Body of pancreas (tissue), 4 donors: ENCODE results near the gene LCN6. TPM values are rescaled to one million over a fixed set of nuclear protein-coding genes. Genes with fewer than 3 reads are reported as not detected.

Experiments used
- ATAC-seq: fragments of 150-250 bp; one replicate; pipeline ENCODE4 v1.9.1; 2016
- DNase-seq, 4 donors: peaks; one replicate each; pipeline ENCODE4 v3.0.0-alpha.2; 2019
- H3K27ac ChIP-seq, 4 donors: fragments of 200-600 bp; sonication (generic); 1 replicate in 3 of 4; 2 replicates in 1 of 4; pipeline versions ENCODE4 v1.5.1 to v1.6.1; 2016 to 2019; ENCODE audit warnings: mild to moderate bottlenecking in 1 of 4, mixed read lengths in 1 of 4, moderate library complexity in 1 of 4
- H3K27me3 ChIP-seq, 2 donors: fragments of 200-600 bp; sonication (generic); one replicate each; pipeline ENCODE4 v1.6.0; 2016; ENCODE audit warnings: mild to moderate bottlenecking in 1 of 2
- H3K36me3 ChIP-seq, 2 donors: fragments of 200-600 bp; sonication (generic); replicated peaks in 1 of 2; 2 replicates each; pipeline ENCODE4 v1.5.1; 2016; ENCODE audit warnings: low read depth in 2 of 2; ENCODE audit not compliant: insufficient read depth in 1 of 2
- H3K4me1 ChIP-seq: fragments of 200-600 bp; sonication (generic); one replicate; pipeline ENCODE4 v1.6.0; 2016
- H3K4me3 ChIP-seq, 2 donors: fragments of 200-600 bp; sonication (generic); 1 replicate in 1 of 2; 2 replicates in 1 of 2; pipeline ENCODE4 v1.5.1; 2016 to 2019
- H3K9me3 ChIP-seq, 3 donors: fragments of 200-600 bp; sonication (generic); 1 replicate in 2 of 3; 2 replicates in 1 of 3; pipeline ENCODE4 v1.5.1; 2016
- POLR2A ChIP-seq, 3 donors: fragments of 450-650 bp; IDR thresholded peaks; one replicate each; pipeline ENCODE4 v1.6.1; 2016; ENCODE audit warnings: antibody characterized with exemption in 3 of 3, mild to moderate bottlenecking in 2 of 3
- WGBS, 2 donors: methylation state at CpG; one replicate each; pipeline ENCODE4 v1.1.5; 2017; 5-methylcytosine and 5-hydroxymethylcytosine counted together
- intact Hi-C: fragments of 100-400 bp; cut with DNase I; formaldehyde crosslinking; loops from one replicate; pipeline ENCODE4 v1.15.1; 2023
- total RNA-seq, 2 donors: library from RNA; depleted of rRNA; stranded (reverse); fragments of >200 nt; gene quantifications; one replicate each; pipeline ENCODE4 v1.1.0, GENCODE V29; 2016
- TF ChIP-seq, protein P1 (sequence below), 7 experiments: fragments of 450-650 bp in 4 of 7; fragments of 200-600 bp in 3 of 7; sonication (generic) in 3 of 7; IDR thresholded peaks; one replicate each; pipeline ENCODE4 v1.5.1; 2016 to 2019; ENCODE audit warnings: antibody characterized with exemption in 7 of 7

LCN6 gene
- total RNA-seq, 2 donors from 2014 or later = not detected

DNA sequence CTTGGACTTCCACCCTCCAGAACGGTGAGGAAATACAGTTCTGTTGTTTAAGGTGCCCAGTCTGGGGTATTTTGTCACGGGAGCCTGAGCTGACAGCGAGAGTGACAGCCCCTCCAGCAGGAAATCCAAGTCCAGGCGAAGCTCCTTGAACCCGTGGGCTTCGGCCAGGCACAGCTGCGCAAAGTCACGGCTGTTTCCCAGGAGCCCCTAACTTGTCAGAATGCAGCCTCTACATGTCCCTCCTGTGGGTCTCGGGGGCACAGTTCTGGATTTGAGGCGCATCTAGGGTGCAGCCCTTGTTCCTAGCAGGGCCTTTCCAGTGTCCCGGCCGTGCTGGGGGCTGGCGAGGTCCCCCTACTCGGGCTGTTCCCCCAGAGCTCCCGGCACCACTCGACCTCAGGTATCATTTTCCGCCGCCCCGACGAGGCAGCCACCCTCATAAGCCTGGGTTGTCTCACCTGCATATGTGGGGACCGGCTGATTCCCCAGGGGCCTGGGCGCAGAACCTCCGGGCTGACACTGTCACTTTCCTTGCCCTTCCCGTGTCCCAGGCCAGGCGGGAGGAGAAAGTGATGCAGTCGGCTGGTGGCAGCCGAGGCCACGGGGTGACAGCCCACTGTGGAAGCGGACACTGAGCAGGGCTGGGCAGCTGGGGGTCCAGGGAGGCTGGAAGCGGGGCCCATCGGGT, 5.2 kb upstream of the LCN6 start:
- Histone ChIP-seq H3K4me1 (peaks cover 9% of the 10 kb centered on the region), H3K9me3 (peaks cover 0 to 6% (median 0%) of the 10 kb centered on the region in 3 donors), H3K27me3 (no peaks in the 10 kb centered on the region), H3K36me3 (no peaks in the 10 kb centered on the region), H3K27ac (no peak overlapping the region), H3K4me3 (no peak overlapping the region)
- TF ChIP-seq, protein P1, sequence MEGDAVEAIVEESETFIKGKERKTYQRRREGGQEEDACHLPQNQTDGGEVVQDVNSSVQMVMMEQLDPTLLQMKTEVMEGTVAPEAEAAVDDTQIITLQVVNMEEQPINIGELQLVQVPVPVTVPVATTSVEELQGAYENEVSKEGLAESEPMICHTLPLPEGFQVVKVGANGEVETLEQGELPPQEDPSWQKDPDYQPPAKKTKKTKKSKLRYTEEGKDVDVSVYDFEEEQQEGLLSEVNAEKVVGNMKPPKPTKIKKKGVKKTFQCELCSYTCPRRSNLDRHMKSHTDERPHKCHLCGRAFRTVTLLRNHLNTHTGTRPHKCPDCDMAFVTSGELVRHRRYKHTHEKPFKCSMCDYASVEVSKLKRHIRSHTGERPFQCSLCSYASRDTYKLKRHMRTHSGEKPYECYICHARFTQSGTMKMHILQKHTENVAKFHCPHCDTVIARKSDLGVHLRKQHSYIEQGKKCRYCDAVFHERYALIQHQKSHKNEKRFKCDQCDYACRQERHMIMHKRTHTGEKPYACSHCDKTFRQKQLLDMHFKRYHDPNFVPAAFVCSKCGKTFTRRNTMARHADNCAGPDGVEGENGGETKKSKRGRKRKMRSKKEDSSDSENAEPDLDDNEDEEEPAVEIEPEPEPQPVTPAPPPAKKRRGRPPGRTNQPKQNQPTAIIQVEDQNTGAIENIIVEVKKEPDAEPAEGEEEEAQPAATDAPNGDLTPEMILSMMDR (IDR thresholded peaks at IDR 0.05) = no peak
- TF ChIP-seq POLR2A (IDR thresholded peaks at IDR 0.05) = no peak
- intact Hi-C loops = no loop called here
- 78 to 90% methylated on average over 16 to 31 of the region's 31 CpGs for WGBS, 2 donors
- no peak for ATAC-seq
- DNase-seq = no peak

GRCh38 chr9:136751814-136752213, 3.5 kb upstream of the LCN6 start:
- intact Hi-C loops = no loop called here
- H3K27me3 ChIP-seq = no peaks in the 10 kb centered on the region
- no peak overlapping the region for H3K4me3 ChIP-seq
- TF ChIP-seq POLR2A (IDR thresholded peaks at IDR 0.05) = no peak
- DNase-seq = no peak
- ATAC-seq = no peak
- H3K36me3 ChIP-seq = no peaks in the 10 kb centered on the region
- no peak overlapping the region for H3K27ac ChIP-seq
- H3K9me3 ChIP-seq = peaks cover 0 to 6% (median 0%) of the 10 kb centered on the region in 3 donors
- peaks cover 13% of the 10 kb centered on the region for H3K4me1 ChIP-seq

GRCh38 chr9:136751244-136751643, 2.9 kb upstream of the LCN6 start:
- 85 to 93% methylated on average over 1 of the region's 1 CpG for WGBS, 2 donors
- TF ChIP-seq POLR2A (IDR thresholded peaks at IDR 0.05) = no peak
- TF ChIP-seq, protein P1 (IDR thresholded peaks at IDR 0.05) = no peak
- Histone ChIP-seq H3K27ac (no peak overlapping the region), H3K4me3 (no peak overlapping the region), H3K27me3 (no peaks in the 10 kb centered on the region), H3K36me3 (no peaks in the 10 kb centered on the region), H3K9me3 (peaks cover 0 to 4% (median 0%) of the 10 kb centered on the region in 3 donors), H3K4me1 (peaks cover 13% of the 10 kb centered on the region)
- DNase-seq (no peak), ATAC-seq (no peak)
- intact Hi-C loops = no loop called here

DNA sequence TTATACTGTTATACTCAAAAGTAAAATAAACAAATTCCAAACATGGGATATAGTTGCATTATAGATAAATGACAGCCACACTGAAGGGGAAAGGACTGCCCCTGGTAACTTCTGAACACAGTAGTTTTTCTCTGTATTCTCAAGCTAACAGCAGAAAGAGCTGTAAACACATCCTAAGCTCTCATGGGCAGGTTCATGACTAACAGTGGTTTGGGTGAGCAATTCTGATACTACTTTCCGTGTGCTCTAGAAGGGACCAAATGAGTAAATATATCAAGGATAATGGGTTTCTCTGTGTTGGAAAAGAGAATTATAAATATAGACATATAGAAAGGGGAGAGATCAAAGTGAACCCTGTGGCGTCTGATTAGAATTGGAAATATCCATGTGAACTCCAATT, 2.2 kb upstream of the LCN6 start:
- Histone ChIP-seq H3K27ac (no peak overlapping the region), H3K27me3 (no peaks in the 10 kb centered on the region), H3K4me3 (no peak overlapping the region), H3K36me3 (no peaks in the 10 kb centered on the region), H3K9me3 (no peaks in the 10 kb centered on the region), H3K4me1 (peaks cover 13% of the 10 kb centered on the region)
- DNase-seq = no peak
- ATAC-seq = no peak
- intact Hi-C loops = no loop called here
- TF ChIP-seq POLR2A (IDR thresholded peaks at IDR 0.05) = no peak
- TF ChIP-seq, protein P1 (IDR thresholded peaks at IDR 0.05) = no peak
- 80 to 81% methylated on average over 2 of the region's 2 CpGs for WGBS, 2 donors

- TF ChIP-seq, protein P1 (IDR thresholded peaks at IDR 0.05) = no peak
- no peak for TF ChIP-seq POLR2A (IDR thresholded peaks at IDR 0.05)
- Histone ChIP-seq H3K9me3 (no peaks in the 10 kb centered on the region), H3K27me3 (no peaks in the 10 kb centered on the region), H3K4me1 (peaks cover 13% of the 10 kb centered on the region), H3K4me3 (no peak overlapping the region), H3K36me3 (no peaks in the 10 kb centered on the region), H3K27ac (no peak overlapping the region)
- intact Hi-C loops = no loop called here
- ATAC-seq = peak; percentile 36
- 52 to 75% methylated on average over 7 to 21 of the region's 21 CpGs for WGBS, 2 donors
- peak; percentile 33 to 74 (median 54) for DNase-seq
Observed at GRCh38 chr9:136748666-136749611, 614 bp upstream of the LCN6 start.
